ENCODE measurements around the gene FLNB.

The FLNB gene

DNA sequence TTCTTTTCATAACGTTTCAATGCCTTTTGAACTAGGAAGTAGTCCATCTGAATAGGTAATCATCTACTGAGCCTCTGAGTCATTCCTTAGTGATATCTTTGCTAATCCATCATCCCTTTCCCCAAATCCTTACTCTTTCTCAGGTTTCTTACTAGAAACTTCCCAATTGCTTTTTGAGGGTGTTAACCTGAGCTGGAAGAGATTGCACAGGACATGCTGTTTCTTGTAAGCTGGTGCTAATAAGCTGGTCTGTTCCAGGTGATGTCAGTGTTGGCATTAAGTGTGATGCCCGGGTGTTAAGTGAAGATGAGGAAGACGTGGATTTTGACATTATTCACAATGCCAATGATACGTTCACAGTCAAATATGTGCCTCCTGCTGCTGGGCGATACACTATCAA is 101.5 kb downstream of the FLNB start:
- no peaks in the 10 kb centered on the region for H3K36me3 ChIP-seq (replicated peaks; ENCODE audit: insufficient read depth, low read length)
- TF ChIP-seq, protein P1, sequence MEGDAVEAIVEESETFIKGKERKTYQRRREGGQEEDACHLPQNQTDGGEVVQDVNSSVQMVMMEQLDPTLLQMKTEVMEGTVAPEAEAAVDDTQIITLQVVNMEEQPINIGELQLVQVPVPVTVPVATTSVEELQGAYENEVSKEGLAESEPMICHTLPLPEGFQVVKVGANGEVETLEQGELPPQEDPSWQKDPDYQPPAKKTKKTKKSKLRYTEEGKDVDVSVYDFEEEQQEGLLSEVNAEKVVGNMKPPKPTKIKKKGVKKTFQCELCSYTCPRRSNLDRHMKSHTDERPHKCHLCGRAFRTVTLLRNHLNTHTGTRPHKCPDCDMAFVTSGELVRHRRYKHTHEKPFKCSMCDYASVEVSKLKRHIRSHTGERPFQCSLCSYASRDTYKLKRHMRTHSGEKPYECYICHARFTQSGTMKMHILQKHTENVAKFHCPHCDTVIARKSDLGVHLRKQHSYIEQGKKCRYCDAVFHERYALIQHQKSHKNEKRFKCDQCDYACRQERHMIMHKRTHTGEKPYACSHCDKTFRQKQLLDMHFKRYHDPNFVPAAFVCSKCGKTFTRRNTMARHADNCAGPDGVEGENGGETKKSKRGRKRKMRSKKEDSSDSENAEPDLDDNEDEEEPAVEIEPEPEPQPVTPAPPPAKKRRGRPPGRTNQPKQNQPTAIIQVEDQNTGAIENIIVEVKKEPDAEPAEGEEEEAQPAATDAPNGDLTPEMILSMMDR (IDR thresholded peaks at IDR 0.05; ENCODE audit: low read length): no peak
- no peak for TF ChIP-seq EZH2 (optimal IDR thresholded peaks at IDR 0.05; ENCODE audit: low read depth, low read length)
- H3K9me3 ChIP-seq (replicated peaks; ENCODE audit: insufficient read depth, low read length): no peaks in the 10 kb centered on the region

DNA sequence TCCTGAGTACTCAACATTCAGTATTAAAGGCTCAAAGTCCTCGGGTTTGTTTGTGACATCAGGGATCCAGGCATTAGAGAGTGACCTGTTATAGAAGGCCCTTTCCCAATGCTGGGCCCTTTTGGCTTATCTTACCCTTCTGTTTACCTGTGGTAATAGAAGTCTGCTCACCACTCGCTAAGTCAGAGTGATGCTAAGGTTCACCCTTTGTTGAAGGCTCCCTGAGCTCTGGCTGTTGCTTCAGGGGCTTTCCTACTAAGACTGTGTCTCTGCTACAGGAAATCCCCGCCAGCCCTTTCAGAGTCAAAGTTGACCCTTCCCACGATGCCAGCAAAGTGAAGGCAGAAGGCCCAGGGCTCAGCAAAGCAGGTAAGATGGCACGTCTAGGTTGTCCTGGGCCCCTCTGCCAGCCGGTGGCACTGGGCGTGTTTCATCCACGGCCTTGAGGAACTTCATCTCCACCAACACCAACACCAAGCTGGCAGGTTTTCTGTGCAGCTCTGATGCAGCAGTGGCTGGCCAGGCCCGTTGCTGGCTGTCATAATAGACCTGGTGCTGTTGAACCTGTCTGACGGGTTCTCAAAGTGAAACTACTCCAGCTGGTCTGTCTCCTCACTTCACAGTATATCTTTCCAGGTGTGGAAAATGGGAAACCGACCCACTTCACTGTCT is 103.4 kb downstream of the FLNB start:
- no peaks in the 10 kb centered on the region for H3K9me3 ChIP-seq (replicated peaks; ENCODE audit: insufficient read depth, low read length)
- no peak overlapping the region for H3K27ac ChIP-seq (ENCODE audit: low read length)
- no peaks in the 10 kb centered on the region for H4K20me1 ChIP-seq (ENCODE audit: insufficient read depth, low read length)
- H3K4me1 ChIP-seq (ENCODE audit: low read length): peaks cover 12% of the 10 kb centered on the region
- H3K9ac ChIP-seq (ENCODE audit: low read length): no peak overlapping the region
- H3K4me3 ChIP-seq (ENCODE audit: low read length): no peak overlapping the region
- H3K9me2 ChIP-seq (replicated peaks; ENCODE audit: insufficient read depth, low read length): no peaks in the 10 kb centered on the region
- H3K4me2 ChIP-seq (ENCODE audit: low read depth, low read length): no peak overlapping the region
- H2AFZ ChIP-seq (ENCODE audit: low read length): no peak overlapping the region
- TF ChIP-seq EZH2 (optimal IDR thresholded peaks at IDR 0.05; ENCODE audit: low read depth, low read length): no peak
- TF ChIP-seq, protein P1 (IDR thresholded peaks at IDR 0.05; ENCODE audit: low read length): no peak
- TF ChIP-seq EZH2phosphoT487 (IDR thresholded peaks at IDR 0.05; ENCODE audit: low read length): no peak
- no peaks in the 10 kb centered on the region for H3K36me3 ChIP-seq (replicated peaks; ENCODE audit: insufficient read depth, low read length)
- no peaks in the 10 kb centered on the region; the same call in 1 of the 2 replicates for H3F3A ChIP-seq (ENCODE audit: insufficient read depth, low read length)
- H3K27me3 ChIP-seq (replicated peaks; ENCODE audit: insufficient read depth, low read length): no peaks in the 10 kb centered on the region
- H3K79me2 ChIP-seq (ENCODE audit: low read length): no peaks in the 10 kb centered on the region
- DNase-seq: no peak

More for the DNA sequence above, 101.5 kb downstream of the FLNB start:
- Histone ChIP-seq H4K20me1 (ENCODE audit: insufficient read depth, low read length) (no peaks in the 10 kb centered on the region), H3K4me1 (ENCODE audit: low read length) (no peaks in the 10 kb centered on the region), H3K79me2 (ENCODE audit: low read length) (no peaks in the 10 kb centered on the region), H3K4me3 (ENCODE audit: low read length) (no peak overlapping the region), H2AFZ (ENCODE audit: low read length) (no peak overlapping the region), H3F3A (ENCODE audit: insufficient read depth, low read length) (no peaks in the 10 kb centered on the region), H3K4me2 (ENCODE audit: low read depth, low read length) (no peak overlapping the region), H3K9ac (ENCODE audit: low read length) (no peak overlapping the region), H3K9me2 (replicated peaks; ENCODE audit: insufficient read depth, low read length) (no peaks in the 10 kb centered on the region), H3K27me3 (replicated peaks; ENCODE audit: insufficient read depth, low read length) (no peaks in the 10 kb centered on the region), H3K27ac (ENCODE audit: low read length) (no peak overlapping the region)
- no peak for DNase-seq

- H3K9me2 ChIP-seq (replicated peaks; ENCODE audit: insufficient read depth, low read length): no peaks in the 10 kb centered on the region
- no peaks in the 10 kb centered on the region; the same call in 1 of the 2 replicates for H3F3A ChIP-seq (ENCODE audit: insufficient read depth, low read length)
- no peak overlapping the region for H3K9ac ChIP-seq (ENCODE audit: low read length)
- H4K20me1 ChIP-seq (ENCODE audit: insufficient read depth, low read length): no peaks in the 10 kb centered on the region
- no peaks in the 10 kb centered on the region for H3K27me3 ChIP-seq (replicated peaks; ENCODE audit: insufficient read depth, low read length)
- no peak overlapping the region for H2AFZ ChIP-seq (ENCODE audit: low read length)
- DNase-seq: no peak
- H3K36me3 ChIP-seq (replicated peaks; ENCODE audit: insufficient read depth, low read length): no peaks in the 10 kb centered on the region
- H3K27ac ChIP-seq (ENCODE audit: low read length): no peak overlapping the region
- no peaks in the 10 kb centered on the region for H3K9me3 ChIP-seq (replicated peaks; ENCODE audit: insufficient read depth, low read length)
- no peak overlapping the region for H3K4me2 ChIP-seq (ENCODE audit: low read depth, low read length)
- H3K4me3 ChIP-seq (ENCODE audit: low read length): no peak overlapping the region
- no peaks in the 10 kb centered on the region for H3K79me2 ChIP-seq (ENCODE audit: low read length)
- TF ChIP-seq, protein P1 (IDR thresholded peaks at IDR 0.05; ENCODE audit: low read length): no peak
- TF ChIP-seq EZH2phosphoT487 (IDR thresholded peaks at IDR 0.05; ENCODE audit: low read length): no peak
- no peak for TF ChIP-seq EZH2 (optimal IDR thresholded peaks at IDR 0.05; ENCODE audit: low read depth, low read length)
- H3K4me1 ChIP-seq (ENCODE audit: low read length): peaks cover 18% of the 10 kb centered on the region
Observed at GRCh38 chr3:58112185-58112535, 103.9 kb downstream of the FLNB start.
